ENCODE measurements around the gene CCL4L2. TPM values are rescaled to one million over a fixed set of nuclear protein-coding genes. Genes with fewer than 3 reads are reported as not detected.
"Not testable (repeated sequence)": the region's sequence is repeated elsewhere in the genome, so short reads cannot be mapped to it uniquely, and the experiment has no call there.

CCL4L2 gene
- total RNA-seq, 1 experiment from 2014 or later: not detected

DNA sequence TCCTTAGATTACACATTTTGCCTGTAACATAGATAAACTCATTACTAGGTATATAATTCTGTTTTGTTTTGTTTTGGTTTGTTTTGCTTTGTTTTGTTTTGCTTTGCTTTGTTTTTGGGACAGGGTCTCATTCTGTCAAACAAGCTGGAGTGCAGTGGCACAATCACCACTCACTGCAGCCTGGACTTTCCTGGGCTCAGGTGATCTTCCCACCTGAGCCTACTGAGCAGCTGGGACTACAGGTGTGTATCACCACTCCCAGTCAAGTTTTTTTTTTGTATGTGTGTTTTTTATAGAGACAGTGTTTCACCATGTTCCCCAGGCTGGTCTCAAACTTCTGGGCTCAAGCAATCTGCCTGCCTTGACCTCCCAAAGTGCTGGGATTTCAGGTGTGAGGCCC is 1.3 kb upstream of the CCL4L2 start (continued):
- TF ChIP-seq ZBTB21 (CRISPR knock-in tag; IDR thresholded peaks at IDR 0.05; ENCODE audit: borderline replicate concordance): no peak

DNA sequence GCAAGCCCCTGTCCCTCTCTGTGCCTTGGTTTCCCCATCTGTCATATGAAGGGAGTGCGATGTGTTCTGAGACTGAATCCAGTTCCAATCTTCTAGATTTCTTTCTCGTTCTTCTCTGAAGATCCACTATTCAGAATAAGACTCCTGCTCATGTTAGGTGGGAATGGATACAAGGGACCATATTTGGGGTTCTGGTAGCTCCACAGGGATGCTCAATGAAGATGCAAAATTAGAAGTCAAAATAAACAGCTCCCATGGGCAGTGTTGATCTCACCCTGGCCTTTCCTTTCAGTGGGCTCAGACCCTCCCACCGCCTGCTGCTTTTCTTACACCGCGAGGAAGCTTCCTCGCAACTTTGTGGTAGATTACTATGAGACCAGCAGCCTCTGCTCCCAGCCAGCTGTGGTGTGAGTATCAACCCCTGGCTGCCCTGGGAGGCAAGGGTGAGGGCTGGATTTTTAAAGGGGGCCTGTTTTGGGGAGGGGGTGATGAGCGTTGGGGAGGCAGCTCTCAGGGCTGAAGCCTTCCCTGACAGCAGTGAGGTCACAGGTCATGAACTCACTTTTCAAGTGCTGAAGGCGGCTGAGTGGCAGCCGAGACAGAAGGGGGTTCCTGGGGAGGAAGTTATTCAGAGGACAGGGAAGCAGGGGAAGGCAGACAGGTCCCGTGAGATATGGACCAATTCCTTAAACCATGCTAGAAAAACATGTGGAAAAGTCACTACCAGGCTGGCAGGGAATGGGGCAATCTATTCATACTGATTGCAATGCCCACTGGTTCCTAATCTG is 815 bp downstream of the CCL4L2 start:
- H3K27ac Mint-ChIP-seq; H3K9me3 Mint-ChIP-seq; H3K4me1 Mint-ChIP-seq; DNase-seq (ENCODE audit: low spot score); H3K36me3 Mint-ChIP-seq; POLR2A ChIA-PET; H3K27me3 Mint-ChIP-seq (ENCODE audit: low read depth); H3K4me3 Mint-ChIP-seq; ATAC-seq: not testable (repeated sequence)
- CTCF ChIA-PET: interaction anchor here (2.0 kb wide), 1 partner anchor 16 kb away, joined by 6 read pairs; no protein-coding TSS in a partner anchor

DNA sequence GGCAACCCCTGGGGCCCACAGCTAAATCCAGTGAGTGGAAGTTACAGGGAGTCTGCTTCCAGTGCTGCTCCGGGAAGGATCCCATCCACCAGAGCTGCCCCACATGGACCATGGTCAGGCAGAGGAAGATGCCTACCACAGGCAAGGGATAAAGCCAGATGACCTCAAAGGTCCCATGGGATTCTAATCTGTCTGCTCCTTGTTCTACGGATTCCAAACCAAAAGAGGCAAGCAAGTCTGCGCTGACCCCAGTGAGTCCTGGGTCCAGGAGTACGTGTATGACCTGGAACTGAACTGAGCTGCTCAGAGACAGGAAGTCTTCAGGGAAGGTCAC is 1.4 kb downstream of the CCL4L2 start:
- Mint-ChIP-seq H3K4me1 (peaks cover 2% of the 10 kb centered on the region; the same call in 1 of the 2 replicates), H3K9me3 (no peaks in the 10 kb centered on the region), H3K4me3 (no peak overlapping the region), H3K27ac (no peak overlapping the region), H3K27me3 (ENCODE audit: low read depth) (no peaks in the 10 kb centered on the region), H3K36me3 (no peaks in the 10 kb centered on the region)
- ChIA-PET POLR2A (no interaction called here), CTCF (interaction anchor here (2.0 kb wide), 1 partner anchor 17 kb away, joined by 6 read pairs; no protein-coding TSS in a partner anchor)
- ATAC-seq (no peak), DNase-seq (ENCODE audit: low spot score) (no peak)
- TF ChIP-seq FOXJ3 (CRISPR knock-in tag; IDR thresholded peaks at IDR 0.05; ENCODE audit: borderline replicate concordance) (no peak), CDX4 (CRISPR knock-in tag; IDR thresholded peaks at IDR 0.05; ENCODE audit: borderline replicate concordance) (no peak)
- TF ChIP-seq, protein P1, sequence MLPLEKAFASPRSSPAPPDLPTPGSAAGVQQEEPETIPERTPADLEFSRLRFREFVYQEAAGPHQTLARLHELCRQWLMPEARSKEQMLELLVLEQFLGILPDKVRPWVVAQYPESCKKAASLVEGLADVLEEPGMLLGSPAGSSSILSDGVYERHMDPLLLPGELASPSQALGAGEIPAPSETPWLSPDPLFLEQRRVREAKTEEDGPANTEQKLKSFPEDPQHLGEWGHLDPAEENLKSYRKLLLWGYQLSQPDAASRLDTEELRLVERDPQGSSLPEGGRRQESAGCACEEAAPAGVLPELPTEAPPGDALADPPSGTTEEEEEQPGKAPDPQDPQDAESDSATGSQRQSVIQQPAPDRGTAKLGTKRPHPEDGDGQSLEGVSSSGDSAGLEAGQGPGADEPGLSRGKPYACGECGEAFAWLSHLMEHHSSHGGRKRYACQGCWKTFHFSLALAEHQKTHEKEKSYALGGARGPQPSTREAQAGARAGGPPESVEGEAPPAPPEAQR (CRISPR knock-in tag; IDR thresholded peaks at IDR 0.05): no peak
- TF ChIP-seq, protein P2, sequence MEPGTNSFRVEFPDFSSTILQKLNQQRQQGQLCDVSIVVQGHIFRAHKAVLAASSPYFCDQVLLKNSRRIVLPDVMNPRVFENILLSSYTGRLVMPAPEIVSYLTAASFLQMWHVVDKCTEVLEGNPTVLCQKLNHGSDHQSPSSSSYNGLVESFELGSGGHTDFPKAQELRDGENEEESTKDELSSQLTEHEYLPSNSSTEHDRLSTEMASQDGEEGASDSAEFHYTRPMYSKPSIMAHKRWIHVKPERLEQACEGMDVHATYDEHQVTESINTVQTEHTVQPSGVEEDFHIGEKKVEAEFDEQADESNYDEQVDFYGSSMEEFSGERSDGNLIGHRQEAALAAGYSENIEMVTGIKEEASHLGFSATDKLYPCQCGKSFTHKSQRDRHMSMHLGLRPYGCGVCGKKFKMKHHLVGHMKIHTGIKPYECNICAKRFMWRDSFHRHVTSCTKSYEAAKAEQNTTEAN (CRISPR knock-in tag; IDR thresholded peaks at IDR 0.05): no peak

DNA sequence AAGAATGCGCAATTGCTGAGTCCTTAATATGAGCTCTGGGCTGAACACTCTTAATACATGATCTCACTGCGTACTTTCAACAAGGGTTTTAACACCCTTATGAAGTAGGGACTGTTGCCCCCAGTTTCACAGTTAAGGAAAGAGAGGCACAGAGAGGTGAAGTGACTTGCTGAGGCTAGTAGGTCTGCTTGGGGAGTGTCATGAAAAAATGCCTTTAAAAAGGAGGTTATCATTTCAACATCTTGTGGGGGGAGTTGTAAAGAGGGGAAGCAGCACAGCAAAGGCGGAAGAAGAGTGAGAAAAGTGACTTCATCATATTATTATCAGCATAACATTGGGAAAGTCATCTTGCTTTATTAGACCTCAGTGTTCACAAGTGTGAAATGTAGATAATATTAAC is 2.1 kb downstream of the CCL4L2 start:
- Mint-ChIP-seq H3K4me3 (no peak overlapping the region), H3K36me3 (peaks cover 4% of the 10 kb centered on the region), H3K27ac (no peak overlapping the region), H3K4me1 (peaks cover 2% of the 10 kb centered on the region; the same call in 1 of the 2 replicates), H3K27me3 (ENCODE audit: low read depth) (no peaks in the 10 kb centered on the region; the same call in 1 of the 2 replicates), H3K9me3 (peaks cover 5% of the 10 kb centered on the region)
- no peak for DNase-seq (ENCODE audit: low spot score)
- ChIA-PET POLR2A (no interaction called here), CTCF (interaction anchor here (2.0 kb wide), 1 partner anchor 18 kb away, joined by 6 read pairs; no protein-coding TSS in a partner anchor)
- ATAC-seq: no peak
- TF ChIP-seq ZNF396 (CRISPR knock-in tag; IDR thresholded peaks at IDR 0.05; ENCODE audit: borderline replicate concordance): no peak
- no peak for TF ChIP-seq ETV6 (CRISPR knock-in tag; IDR thresholded peaks at IDR 0.05)
- TF ChIP-seq MYBL2 (CRISPR knock-in tag; IDR thresholded peaks at IDR 0.05): no peak
- TF ChIP-seq KAT7 (CRISPR knock-in tag; IDR thresholded peaks at IDR 0.05; ENCODE audit: borderline replicate concordance): no peak
- TF ChIP-seq ZNF317 (CRISPR knock-in tag; IDR thresholded peaks at IDR 0.05; ENCODE audit: borderline replicate concordance, low read depth): no peak
- TF ChIP-seq, protein P3, sequence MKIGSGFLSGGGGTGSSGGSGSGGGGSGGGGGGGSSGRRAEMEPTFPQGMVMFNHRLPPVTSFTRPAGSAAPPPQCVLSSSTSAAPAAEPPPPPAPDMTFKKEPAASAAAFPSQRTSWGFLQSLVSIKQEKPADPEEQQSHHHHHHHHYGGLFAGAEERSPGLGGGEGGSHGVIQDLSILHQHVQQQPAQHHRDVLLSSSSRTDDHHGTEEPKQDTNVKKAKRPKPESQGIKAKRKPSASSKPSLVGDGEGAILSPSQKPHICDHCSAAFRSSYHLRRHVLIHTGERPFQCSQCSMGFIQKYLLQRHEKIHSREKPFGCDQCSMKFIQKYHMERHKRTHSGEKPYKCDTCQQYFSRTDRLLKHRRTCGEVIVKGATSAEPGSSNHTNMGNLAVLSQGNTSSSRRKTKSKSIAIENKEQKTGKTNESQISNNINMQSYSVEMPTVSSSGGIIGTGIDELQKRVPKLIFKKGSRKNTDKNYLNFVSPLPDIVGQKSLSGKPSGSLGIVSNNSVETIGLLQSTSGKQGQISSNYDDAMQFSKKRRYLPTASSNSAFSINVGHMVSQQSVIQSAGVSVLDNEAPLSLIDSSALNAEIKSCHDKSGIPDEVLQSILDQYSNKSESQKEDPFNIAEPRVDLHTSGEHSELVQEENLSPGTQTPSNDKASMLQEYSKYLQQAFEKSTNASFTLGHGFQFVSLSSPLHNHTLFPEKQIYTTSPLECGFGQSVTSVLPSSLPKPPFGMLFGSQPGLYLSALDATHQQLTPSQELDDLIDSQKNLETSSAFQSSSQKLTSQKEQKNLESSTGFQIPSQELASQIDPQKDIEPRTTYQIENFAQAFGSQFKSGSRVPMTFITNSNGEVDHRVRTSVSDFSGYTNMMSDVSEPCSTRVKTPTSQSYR (CRISPR knock-in tag; IDR thresholded peaks at IDR 0.05): no peak
- TF ChIP-seq HMGA2 (CRISPR knock-in tag; IDR thresholded peaks at IDR 0.05): no peak
- no peak for TF ChIP-seq PRRX2 (CRISPR knock-in tag; IDR thresholded peaks at IDR 0.05)
- TF ChIP-seq ZNF512 (CRISPR knock-in tag; IDR thresholded peaks at IDR 0.05; ENCODE audit: borderline replicate concordance): no peak
- no peak for TF ChIP-seq ZNF425 (CRISPR knock-in tag; conservative IDR thresholded peaks at IDR 0.05)
- no peak for TF ChIP-seq ZNF263 (CRISPR knock-in tag; IDR thresholded peaks at IDR 0.05; ENCODE audit: low read depth)
- TF ChIP-seq, protein P2 (CRISPR knock-in tag; IDR thresholded peaks at IDR 0.05): no peak
- TF ChIP-seq ZBTB21 (CRISPR knock-in tag; IDR thresholded peaks at IDR 0.05; ENCODE audit: borderline replicate concordance): no peak
